ENCODE measurements around the gene ATG4C. TPM values are rescaled to one million over a fixed set of nuclear protein-coding genes. Genes with fewer than 3 reads are reported as not detected.

The ATG4C gene
- total RNA-seq, 1 donor from 2014 or later, result 4.5 TPM

DNA sequence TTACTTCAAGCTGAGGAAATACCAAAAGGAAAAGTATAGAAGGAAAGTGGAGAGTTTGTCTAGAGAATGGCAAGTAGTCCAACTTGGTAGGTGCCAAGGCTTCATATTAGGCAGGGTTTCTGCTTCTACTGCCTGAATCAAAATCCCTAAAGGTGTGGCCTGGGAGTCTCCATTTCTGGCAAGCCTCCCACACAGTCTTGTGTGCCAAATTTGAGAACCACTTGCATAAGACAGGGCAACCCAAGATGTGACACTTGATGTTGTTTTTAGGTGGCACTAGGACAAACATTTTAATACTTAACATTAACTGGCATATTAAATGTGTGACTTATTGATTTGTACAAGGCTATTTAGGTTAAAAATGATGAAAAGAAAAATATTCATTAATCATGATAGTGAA is 60.1 kb downstream of the ATG4C start:
- ATAC-seq, result no peak

DNA sequence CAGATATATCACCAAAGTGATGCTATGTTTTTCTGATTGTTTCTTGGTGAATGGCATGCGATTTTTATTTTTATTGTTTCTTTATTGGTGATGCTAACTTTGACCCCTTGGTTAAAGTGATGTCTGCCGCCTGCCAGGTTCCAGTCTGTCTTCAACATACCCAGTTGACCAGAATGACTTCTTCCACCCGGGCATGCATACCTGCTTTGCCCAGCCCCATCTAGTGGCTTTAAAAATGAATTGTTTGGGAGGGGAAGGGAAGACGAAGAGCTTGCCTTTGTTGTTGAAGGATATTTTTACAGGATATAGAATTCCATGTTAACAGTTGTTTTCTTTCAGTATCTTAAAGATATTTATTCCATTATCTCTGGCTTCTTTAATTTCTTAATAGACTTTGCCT is 65.1 kb downstream of the ATG4C start:
- ATAC-seq, result no peak

DNA sequence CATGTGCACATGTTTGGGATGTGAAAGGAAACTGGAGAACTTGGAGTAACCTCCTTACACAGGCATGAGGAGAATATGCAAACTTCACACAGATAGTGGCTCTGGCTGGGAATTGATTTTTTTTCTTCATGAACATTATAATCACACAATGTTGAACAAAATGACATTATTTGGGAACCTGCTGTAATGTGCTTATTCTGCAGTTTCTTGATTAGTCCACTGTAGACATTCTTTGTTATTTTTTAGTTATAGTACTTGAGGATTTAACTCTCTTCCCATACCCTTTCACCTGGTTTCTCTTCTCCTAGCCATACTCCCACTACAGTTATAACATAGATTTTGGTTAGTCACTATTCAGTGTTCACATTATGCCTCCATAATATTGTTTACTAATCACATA is 68.3 kb downstream of the ATG4C start:
- no peak for ATAC-seq

DNA sequence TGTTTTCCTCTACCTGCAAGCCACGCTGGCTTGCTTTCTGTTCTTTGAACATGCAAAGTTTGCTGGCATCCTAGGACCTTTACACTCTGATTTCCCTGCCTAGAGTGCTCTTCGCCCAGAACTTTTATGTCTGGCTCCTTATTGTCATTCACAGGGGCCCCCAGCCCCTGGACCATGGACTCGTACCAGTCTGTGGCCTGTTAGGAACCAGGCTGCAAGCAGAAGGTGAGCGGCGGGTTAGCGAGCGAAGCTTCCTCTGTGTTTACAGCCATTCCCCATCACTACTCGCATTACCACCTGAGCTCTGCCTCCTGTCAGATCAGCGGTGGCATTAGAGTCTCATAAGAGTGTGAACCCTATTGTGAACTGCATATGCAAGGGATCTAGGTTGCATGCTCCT is 73.0 kb downstream of the ATG4C start:
- no peak for ATAC-seq

DNA sequence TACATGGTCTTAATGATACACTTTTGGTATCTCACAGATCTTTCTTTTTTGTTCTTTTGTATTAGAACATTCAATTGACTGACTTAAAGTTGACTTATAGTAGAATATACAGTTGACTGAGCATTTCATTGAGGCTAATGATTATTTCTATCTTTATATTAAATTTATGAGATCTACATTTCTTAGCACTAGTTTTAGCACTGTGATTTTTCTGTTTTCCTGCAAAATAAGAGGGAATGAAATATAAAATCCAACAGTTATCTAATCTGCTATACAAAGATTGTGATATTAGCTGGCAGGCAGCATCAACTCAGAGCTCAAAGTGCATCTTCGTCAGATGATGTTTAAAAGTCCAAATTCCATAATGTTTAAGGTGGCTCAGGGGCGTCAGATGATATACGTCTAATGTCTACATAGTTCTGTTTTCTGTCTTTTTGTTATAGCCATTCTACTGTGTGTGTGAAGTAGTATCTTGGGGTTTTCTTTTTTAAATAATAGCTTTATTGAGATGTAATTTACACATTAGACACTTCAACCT is 85.4 kb downstream of the ATG4C start:
- ATAC-seq, result no peak

DNA sequence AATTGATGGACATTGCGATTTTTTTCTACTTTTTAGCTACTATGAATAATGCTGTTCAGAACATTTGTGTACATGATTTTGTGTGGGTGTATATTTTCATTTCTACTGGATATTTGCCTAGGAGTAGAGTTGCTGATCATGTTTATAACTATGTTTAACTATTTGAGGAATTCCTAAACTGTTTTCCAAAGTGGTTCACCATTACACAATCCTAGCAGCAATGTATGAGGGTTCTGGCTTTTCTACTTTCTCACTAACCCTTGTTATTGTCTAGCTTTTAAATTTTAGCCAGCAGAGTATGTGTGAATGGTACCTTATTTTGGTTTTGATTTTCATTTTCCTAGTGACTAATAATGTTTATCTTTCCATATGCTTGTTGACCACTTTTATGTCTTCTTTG is 86.2 kb downstream of the ATG4C start:
- ATAC-seq, result no peak

DNA sequence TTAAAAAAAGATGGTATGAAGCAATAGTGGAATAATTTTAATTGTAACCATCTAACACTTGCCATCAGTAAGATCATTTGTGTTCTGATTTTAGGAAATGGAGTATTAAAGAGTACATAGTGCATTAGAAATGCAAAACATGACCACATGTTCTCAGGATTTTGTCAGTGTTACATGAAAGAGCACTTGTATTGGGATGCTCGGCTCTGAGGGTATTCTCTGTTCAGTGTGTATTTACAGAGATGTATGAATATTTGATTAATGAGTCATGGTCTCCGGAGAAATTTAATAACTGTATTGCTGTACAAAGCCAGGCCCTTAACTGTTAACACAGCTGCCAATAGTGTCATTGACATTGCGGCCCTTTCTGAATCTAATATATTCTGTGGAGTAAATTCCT is 91.7 kb downstream of the ATG4C start:
- ATAC-seq, result no peak

DNA sequence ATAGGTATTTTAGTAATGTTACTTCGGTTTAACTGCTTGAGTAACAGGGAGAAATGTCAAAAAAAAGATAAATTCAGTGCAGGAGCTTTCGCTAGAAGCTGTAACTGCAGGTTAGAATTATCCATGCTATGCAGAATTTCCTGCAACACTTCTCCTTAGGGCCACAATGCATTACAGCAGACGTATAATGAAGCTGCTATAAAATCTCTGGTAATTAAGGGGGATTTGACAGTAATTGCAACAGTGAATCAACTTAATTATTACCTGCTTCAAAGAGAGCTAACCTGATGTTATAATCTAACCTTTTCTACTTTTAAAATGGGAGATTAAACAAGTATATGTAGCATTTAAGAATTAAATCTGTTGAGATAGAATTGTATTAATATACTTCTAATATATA is 92.6 kb downstream of the ATG4C start:
- ATAC-seq, result no peak

DNA sequence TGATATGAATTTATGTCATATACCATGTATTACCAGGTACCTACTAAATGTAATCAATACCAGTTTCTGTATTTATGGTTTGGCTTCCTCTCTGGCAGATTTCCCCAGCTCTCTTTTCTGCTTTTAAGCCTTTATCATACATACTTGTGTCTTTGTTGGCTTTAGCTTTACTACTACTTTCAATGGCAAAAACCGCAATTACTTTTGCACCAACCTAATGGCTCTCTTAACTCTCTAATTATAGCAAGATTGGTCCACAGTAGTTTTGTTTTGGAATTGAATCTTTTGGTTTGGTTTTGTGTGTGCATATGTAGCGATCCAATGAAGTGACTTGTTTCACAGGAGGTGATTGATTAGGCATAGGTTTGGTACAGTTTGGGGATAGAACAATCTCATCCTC is 93.6 kb downstream of the ATG4C start:
- ATAC-seq, result no peak

DNA sequence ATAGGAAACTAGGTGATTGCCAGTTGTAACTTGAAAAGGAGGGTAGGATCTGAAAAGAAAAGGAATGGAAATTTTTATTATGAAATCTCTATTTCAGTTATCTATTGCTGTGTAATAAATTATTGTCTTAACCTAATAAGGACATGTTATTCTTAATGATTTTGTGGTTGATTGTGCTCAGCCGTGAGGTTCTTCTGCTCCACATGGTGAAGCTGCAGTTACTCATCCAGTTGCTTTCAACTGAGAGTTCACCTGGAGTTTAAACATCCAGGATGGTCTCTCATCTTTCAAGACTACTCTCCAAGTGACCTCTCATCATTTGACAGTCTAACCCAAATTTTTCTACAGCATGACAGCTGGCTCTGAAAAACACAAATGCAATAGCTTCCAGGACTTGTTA is 96.0 kb downstream of the ATG4C start:
- ATAC-seq, result no peak

DNA sequence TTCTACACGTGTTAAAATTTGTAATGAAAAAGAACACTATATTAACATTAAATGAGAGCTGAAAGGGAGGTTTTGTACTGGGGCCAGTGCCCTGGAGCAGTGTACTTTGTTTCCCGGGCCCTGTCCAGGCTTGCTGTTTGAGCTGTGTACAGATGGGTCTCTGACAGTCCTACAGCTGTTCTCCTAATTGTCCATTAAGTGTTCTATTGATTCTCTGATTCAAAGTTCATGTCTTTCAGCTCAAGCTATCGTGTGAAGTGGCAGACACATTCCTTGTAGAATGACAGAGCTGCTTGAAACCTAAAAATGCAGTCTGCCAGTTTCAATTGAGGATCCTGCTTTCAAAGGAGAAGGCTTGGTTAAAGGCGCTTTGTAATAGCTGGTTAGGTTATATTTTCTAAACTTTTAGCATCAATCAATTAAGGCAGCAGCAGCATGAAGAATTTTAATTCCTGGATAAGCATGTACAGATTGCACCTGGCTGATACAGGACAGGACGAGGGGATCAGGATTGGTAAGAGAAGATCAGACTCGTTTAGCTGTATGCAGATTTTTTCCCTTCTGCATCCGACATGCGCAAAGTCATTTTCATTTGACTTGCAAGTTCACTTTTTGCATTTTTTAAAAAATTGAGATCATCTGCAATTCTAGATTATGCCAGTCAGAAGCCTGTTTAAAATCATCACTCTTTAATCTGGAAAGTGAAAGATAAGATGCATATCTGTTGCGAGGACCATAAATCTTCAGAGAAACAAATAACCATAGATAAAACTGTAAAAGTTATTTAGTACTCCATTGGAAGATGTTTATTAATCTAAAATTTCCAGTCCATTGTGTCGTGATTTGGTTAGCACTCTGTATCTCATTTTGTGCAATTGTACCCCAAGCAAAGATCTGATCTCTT is 98.5 kb downstream of the ATG4C start:
- ATAC-seq, result no peak

DNA sequence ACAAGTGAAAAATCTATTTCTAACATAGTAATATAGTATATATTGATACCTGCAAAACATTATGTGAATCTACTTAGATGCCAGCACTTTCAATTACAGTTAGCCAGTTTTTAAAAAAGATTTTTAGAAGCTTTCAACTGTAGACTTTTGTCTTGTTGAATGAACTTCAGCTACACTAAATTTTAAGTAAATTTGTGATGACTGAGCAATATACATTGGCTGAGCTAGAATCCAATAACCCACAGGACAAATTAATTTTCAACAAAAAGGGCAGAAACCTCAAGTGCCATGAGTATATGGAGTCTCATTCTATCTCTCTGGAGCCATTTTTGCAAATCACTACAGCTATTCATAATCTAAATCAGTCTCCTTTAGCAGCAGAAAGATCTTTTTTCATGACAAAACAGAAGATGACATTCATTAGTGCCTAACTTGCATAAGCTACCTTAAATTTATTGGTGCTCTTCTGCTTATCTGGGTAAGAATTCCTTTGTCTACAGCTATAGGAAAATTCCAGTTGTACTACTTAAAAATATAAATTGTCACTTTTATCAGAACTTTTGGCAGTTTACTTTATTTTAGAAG is 100.3 kb downstream of the ATG4C start:
- ATAC-seq, result no peak

DNA sequence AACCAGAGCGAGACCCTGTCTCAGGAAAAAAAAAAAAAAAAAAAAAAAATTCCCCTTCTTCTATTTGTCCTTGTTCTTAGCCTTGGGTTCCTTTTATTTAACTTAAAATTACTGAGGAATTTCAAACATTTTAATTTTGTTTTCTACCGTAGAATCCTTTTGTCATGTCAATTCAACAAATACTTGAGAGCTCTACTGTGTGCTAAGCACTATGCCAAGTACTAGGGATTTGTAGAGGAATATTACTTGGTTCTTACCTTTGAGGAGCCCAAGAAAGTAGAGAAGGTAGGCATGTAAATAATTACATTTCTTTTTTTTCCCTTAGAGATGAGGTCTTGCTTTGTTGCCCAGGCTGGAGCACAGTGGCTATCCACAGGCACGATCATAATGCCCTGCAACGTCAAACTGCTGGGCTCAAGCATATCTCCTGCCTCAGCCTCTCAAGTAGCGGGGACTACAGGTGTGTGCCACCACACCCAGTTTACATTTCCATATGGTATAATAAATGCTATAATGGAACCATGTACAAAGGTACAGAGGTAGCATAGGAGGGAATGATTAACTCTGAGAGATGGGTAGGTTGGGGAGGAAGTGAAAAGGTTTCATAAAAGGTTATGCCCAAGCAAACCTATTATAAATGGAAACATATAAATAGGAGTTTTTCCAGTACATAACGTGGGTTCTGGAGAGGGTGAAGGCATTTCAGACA is 104.0 kb downstream of the ATG4C start:
- no peak for ATAC-seq

DNA sequence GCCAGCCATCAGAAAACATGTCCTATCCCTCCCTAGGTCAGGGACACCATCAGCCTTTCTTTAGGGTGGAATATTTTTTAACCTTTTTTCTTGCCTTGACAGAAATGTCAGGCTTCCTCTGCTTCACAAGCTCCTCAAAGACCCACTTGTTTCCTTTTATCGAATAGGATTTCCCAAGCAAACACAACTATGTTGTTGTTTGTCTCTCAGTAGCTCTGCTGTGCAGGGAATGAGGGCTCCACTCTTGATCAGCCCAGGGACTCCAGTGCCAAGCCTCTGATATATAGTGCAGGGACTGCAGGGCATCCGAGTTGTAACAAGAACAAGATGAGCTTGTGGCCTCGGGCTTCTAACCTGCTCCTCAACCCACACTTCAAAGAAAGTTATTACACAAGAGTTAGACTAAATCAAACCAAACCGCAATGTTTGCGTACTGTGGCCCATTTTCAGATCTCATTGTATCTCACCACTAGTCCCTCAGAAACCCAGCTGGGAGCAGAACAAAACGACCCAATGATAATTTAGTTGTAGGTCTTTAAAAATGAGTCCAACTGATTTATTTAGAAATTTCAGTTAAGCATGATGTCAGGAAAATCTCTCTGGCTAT is 108.1 kb downstream of the ATG4C start:
- peak; percentile 66 for ATAC-seq

DNA sequence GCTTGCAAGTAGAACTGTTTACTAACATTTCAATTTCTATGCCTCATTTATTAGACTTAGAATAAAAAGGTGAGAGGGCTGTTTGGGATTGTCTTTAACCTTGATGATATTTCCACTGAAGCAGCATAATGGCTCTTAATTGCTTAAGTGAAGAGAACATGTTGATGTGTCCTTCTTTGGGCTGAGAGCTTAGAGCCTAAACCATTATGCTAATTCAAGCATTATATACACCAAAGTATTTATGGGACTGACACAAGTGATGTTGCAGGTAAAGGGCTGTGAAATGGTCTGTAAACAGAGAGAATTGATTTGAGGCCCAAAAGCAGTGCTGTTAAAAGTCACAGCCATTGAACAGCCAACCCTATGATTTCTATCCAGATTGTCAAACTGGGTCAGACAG is 113.9 kb downstream of the ATG4C start:
- ATAC-seq, result no peak

DNA sequence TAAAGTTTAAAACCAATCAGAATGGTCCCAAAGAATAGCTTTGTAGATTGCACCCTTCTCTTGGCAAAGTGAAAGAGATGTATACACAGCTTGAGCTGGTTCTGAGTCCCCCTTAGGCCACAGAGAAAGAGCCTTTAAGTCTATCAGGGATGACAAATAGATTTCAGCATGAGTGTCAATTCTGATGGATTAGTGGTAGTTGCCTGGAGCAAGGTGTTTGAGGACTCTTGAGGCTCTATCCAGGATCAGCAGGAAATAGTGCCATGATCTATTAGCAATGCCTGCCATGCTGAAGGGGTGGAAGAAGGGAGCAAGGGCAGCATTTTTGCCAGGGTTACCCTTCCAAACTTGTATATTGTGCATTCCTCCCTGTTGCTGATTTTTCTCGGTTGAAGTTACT is 116.6 kb downstream of the ATG4C start:
- ATAC-seq, result no peak

DNA sequence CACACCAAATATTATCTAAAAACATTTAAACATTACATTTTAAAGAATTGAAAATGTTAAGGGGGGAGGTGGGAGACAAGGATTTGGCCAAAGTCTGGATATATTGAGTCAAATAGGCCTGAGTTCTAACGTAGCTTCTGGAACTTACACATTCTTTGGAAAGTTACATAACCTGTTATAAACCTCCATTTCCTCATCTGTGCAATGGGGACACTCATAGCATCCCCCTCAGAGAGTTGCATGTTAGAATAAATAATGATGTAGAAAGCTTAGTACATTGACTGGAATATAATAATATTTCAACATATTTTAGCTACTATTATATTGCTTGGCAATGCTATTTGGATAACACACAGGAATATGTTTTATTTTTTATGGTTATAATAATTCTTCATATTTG is 117.7 kb downstream of the ATG4C start:
- no peak for ATAC-seq

DNA sequence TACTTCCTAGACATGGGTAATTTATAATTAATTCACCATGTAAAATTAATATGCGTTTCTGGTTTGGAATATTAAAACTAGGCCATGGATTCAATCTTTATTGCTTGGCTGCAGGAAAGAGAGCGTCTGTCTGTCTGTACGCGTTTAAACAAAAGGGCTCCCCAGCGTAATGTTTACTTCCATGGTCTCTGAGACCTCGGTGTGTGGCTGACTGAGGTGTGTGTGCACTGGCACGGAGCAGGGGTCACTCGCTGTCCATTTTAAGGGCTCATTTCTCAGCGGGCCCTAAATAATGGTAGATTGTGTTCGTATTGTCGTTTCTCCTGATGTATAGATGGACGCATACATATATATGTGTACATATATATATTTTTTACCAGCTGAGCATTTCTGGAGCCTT is 119.6 kb downstream of the ATG4C start:
- ATAC-seq, result no peak

DNA sequence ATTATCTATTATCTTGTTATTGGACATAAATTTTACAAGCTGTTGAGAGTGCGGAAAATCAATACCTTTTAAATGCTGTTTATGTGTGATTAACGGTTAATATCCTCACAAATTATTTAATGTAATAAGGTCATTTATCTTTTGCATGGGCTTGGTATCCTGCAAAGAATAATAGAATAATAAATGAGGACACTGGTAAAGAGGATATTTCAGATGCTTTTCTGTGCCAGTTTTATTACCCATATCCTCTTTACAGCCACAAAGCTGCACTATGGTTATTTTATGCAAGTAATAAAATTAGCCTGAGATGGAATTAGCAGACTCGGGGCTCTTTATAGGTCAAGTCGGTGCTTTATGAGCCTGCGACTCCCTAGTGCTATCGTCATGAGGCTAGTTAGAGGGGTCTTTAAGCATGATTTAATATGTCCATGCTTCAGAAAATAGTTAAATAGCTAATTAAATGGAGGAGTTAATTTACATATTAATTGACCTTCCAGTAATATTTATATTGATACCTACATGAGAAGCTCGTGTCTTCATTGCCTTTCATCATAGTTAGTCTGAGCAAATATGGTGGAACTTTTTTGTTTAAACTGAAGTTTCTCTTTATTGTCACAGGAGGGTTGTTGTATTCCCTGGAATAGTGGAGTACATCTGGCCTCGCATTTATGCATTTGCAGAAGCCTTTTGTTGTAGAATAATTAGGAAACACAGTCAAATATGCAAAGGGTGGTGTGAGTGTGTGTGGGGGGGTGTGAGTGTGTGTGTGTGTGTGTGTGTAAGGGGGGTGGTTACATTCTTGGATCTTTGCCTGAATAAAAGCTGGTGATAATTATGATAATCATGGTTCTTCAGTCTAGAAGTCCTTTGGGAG is 120.3 kb downstream of the ATG4C start:
- ATAC-seq, result no peak

DNA sequence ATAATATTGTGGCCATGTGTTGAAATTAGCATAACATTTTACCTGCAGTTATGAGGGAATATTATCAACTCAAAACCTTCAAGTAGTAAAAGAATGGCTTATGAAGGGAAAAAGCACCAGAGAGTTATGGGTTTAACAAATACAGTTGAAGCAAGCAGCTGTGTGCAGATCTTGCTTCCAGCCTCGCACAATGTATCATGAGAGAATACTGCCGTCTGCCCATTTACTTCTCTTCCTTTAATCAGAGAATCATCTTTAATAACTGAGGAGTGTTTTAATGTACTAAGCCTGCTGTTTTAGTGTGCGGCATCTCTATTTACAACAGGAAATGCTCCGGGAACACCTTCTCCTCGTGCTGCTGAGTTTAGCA is 120.9 kb downstream of the ATG4C start:
- ATAC-seq, result no peak

DNA sequence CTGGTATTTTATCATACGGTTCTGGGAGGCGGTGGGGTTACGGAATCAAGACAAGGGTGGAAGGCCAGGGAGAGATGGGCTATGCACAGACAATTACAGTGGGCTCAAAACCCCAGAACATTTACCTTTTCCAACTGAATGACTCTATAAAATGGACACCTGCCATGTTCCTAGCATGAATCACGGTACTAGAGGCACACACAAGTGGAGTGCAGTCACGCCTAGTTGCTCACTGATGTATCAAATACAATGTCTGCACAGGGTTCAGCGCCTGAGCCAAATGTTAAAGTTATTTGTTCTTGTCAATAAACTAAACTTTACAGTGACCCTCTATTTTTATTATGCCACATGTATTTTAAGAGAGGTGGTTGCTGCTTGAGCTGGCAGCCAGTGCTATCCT is 121.4 kb downstream of the ATG4C start:
- ATAC-seq, result no peak

DNA sequence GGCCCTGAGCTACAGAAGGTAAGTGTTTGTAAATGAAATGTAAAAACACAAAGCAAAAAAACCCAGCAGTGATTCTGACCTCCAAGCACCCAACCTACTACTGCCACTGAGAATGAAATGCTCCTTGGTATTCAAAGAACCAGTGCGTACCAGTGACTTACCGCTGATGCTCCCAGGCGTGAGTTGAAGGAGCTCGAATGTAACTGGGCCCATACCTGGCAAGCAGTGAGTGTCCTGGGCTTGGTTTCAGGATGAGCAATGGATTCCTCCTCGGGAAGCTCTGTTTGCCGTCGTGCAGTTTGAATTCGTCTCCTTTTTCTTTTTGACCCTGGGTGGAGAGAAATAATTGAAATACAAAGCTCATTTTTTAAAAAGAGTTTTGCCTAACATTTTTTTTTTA is 121.9 kb downstream of the ATG4C start:
- no peak for ATAC-seq
